GM23248 (cell line): ENCODE measurements around the gene COL15A1. TPM values are rescaled to one million over a fixed set of nuclear protein-coding genes. Genes with fewer than 3 reads are reported as not detected.

Experiments
- DNase-seq: peaks from one replicate; pipeline ENCODE4 v3.0.0-alpha.2; 2015
- H2AFZ ChIP-seq: fragments of 200-600 bp; sonication (generic); 2 replicates; pipeline ENCODE4 v1.6.1; 2016; ENCODE audit warnings: antibody characterized with exemption
- H3F3A ChIP-seq: fragments of 200-600 bp; sonication (generic); 2 replicates; pipeline ENCODE4 v1.6.1; 2016; ENCODE audit warnings: mild to moderate bottlenecking, antibody characterized with exemption, mixed run types; ENCODE audit not compliant: insufficient read depth
- H3K27ac ChIP-seq: fragments of 200-600 bp; sonication (generic); 2 replicates; pipeline ENCODE4 v1.5.1; 2016; ENCODE audit warnings: mild to moderate bottlenecking
- H3K27me3 ChIP-seq: fragments of 200-600 bp; sonication (generic); replicated peaks from 2 replicates; pipeline ENCODE4 v1.6.1; 2016; ENCODE audit warnings: mild to moderate bottlenecking; ENCODE audit not compliant: insufficient read depth
- H3K36me3 ChIP-seq: fragments of 200-600 bp; sonication (generic); 2 replicates; pipeline ENCODE4 v1.6.1; 2016; ENCODE audit warnings: low read depth, mild to moderate bottlenecking
- H3K4me1 ChIP-seq: fragments of 200-600 bp; sonication (generic); 2 replicates; pipeline ENCODE4 v1.6.1; 2016; ENCODE audit warnings: mild to moderate bottlenecking; ENCODE audit not compliant: insufficient read depth
- H3K4me2 ChIP-seq: fragments of 200-600 bp; sonication (generic); one replicate; pipeline ENCODE4 v1.6.1; 2016; ENCODE audit warnings: mild to moderate bottlenecking; ENCODE audit not compliant: unreplicated experiment
- H3K4me3 ChIP-seq: fragments of 200-600 bp; sonication (generic); 2 replicates; pipeline ENCODE4 v1.5.1; 2016; ENCODE audit warnings: mild to moderate bottlenecking
- H3K79me2 ChIP-seq: fragments of 200-600 bp; sonication (generic); 2 replicates; pipeline ENCODE4 v1.6.1; 2016; ENCODE audit warnings: mild to moderate bottlenecking; ENCODE audit not compliant: insufficient read depth
- H3K9ac ChIP-seq: fragments of 200-600 bp; sonication (generic); 2 replicates; pipeline ENCODE4 v1.6.1; 2016; ENCODE audit warnings: mild to moderate bottlenecking
- H3K9me2 ChIP-seq: fragments of 200-600 bp; sonication (generic); 2 replicates; pipeline ENCODE4 v1.6.1; 2016; ENCODE audit warnings: mixed run types, mild to moderate bottlenecking, moderate library complexity; ENCODE audit not compliant: insufficient read depth
- H3K9me3 ChIP-seq: fragments of 200-600 bp; sonication (generic); one replicate; pipeline ENCODE4 v1.6.1; 2017; ENCODE audit warnings: low read depth
- H4K20me1 ChIP-seq: fragments of 200-600 bp; sonication (generic); 2 replicates; pipeline ENCODE4 v1.6.0; 2016; ENCODE audit not compliant: insufficient read depth
- EZH2 ChIP-seq: fragments of 200-600 bp; sonication (generic); IDR thresholded peaks from 2 replicates; pipeline ENCODE4 v1.6.1; 2018; ENCODE audit warnings: antibody characterized with exemption, mild to moderate bottlenecking; ENCODE audit not compliant: insufficient read depth, poor library complexity, severe bottlenecking
- EZH2phosphoT487 ChIP-seq: fragments of 200-600 bp; sonication (generic); IDR thresholded peaks from 2 replicates; pipeline ENCODE4 v1.6.1; 2018; ENCODE audit warnings: antibody characterized with exemption, moderate library complexity, mild to moderate bottlenecking, low read depth; ENCODE audit not compliant: insufficient read depth
- WGBS, 2 experiments: methylation state at CpG; one replicate each; pipeline ENCODE4 v1.1.6; 2015 to 2017; ENCODE audit warnings: low lambda C conversion rate in 2 of 2, low coverage in 1 of 2; ENCODE audit errors: missing lambda C conversion rate in 2 of 2; 5-methylcytosine and 5-hydroxymethylcytosine counted together
- in situ Hi-C: fragments of 300-500 bp; cut with MboI; formaldehyde crosslinking; loops from 2 replicates; pipeline ENCODE4 v1.15.0; 2020
- polyA plus RNA-seq: library from polyadenylated mRNA; unstranded; fragments of >200 nt; fragmentation: Nextera tagmentation; extraction: Ambion mirVana; gene quantifications from 2 replicates; pipeline ENCODE4 v1.2.1, GENCODE V29; 2016
- total RNA-seq: library from RNA; depleted of rRNA; stranded (reverse); fragments of >200 nt; shearing (Covaris generic); gene quantifications from 2 replicates; pipeline ENCODE4 v1.2.3, GENCODE V29; 2014

COL15A1 gene
- total and polyA plus RNA-seq, 2 experiments from 2014 or later = 9.7 to 16.8 TPM

DNA sequence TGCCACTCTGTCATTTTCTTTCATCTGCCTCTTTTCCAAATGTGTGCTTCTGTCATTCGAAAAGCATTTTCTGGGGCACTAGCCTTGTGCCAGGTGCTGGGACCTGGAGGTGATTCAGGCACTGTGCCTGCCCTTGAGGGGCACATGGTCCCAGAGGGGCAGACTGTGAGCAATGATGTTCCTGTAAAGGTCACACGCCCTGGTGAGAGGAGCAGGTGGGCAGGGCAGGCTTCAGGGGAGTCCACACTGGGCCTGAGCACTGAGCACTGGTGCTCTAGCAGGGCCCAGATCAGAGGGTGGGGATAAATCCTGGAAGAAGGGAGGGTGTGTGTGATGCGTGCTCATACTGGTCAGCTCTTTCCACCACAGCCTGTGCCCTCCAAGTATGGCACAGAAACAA is 77.8 kb downstream of the COL15A1 start:
- Histone ChIP-seq H3K27ac (no peak overlapping the region), H2AFZ (no peak overlapping the region), H3K9me3 (no peaks in the 10 kb centered on the region), H3K4me3 (no peak overlapping the region), H4K20me1 (no peaks in the 10 kb centered on the region), H3K9ac (no peak overlapping the region), H3K9me2 (no peaks in the 10 kb centered on the region), H3F3A (peaks cover 28% of the 10 kb centered on the region), H3K79me2 (no peaks in the 10 kb centered on the region), H3K4me2 (no peak overlapping the region), H3K36me3 (no peaks in the 10 kb centered on the region), H3K4me1 (peaks cover 19% of the 10 kb centered on the region), H3K27me3 (no peaks in the 10 kb centered on the region)
- DNase-seq = no peak
- in situ Hi-C loops = loop anchor here (25.0 kb wide), 1 partner anchor 116 kb away; no protein-coding TSS in a partner anchor
- TF ChIP-seq EZH2phosphoT487 = no peak
- TF ChIP-seq EZH2 = no peak
- WGBS, 2 experiments = 97 to 98% methylated on average over 3 of the region's 3 CpGs

DNA sequence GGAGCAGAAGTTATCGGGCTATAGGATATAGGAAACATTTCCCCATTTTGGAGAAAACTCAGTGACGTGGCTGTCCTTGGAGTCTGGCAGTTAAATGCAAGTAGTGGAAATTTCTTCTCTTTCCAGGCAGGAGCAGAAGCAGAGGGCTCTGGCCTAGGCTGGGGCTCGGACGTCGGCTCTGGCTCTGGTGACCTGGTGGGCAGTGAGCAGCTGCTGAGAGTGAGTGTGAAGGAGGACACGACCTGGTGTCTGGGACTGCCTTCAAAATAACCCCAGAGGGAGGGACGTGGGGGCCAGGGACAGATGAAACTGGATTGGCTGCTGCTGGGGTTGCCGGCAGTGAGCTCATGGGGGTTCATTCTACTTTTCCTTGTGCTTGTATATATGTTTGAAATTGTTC is 79.5 kb downstream of the COL15A1 start:
- no peak overlapping the region for H3K9ac ChIP-seq

GRCh38 chr9:99023831-99024230 is 80.1 kb downstream of the COL15A1 start:
- peak; percentile 52 for DNase-seq
- no peak overlapping the region for H3K9ac ChIP-seq
- H3K9me3 ChIP-seq = no peaks in the 10 kb centered on the region
- no peak overlapping the region for H3K4me3 ChIP-seq
- no peaks in the 10 kb centered on the region for H3K27me3 ChIP-seq
- H4K20me1 ChIP-seq = no peaks in the 10 kb centered on the region
- H3K9me2 ChIP-seq = no peaks in the 10 kb centered on the region
- H3F3A ChIP-seq = peaks cover 19% of the 10 kb centered on the region
- WGBS, 2 experiments = 40 to 47% methylated on average over 1 of the region's 1 CpG
- peaks cover 21% of the 10 kb centered on the region for H3K4me1 ChIP-seq
- no peak for TF ChIP-seq EZH2
- no peak for TF ChIP-seq EZH2phosphoT487
- H3K36me3 ChIP-seq = no peaks in the 10 kb centered on the region
- H3K4me2 ChIP-seq = no peak overlapping the region
- no peak overlapping the region for H3K27ac ChIP-seq
- H2AFZ ChIP-seq = no peak overlapping the region
- no peaks in the 10 kb centered on the region for H3K79me2 ChIP-seq
- in situ Hi-C loops = loop anchor here (25.0 kb wide), 1 partner anchor 113 kb away; no protein-coding TSS in a partner anchor

More for the DNA sequence above, 79.5 kb downstream of the COL15A1 start:
- no peaks in the 10 kb centered on the region for H3K27me3 ChIP-seq
- 92 to 93% methylated on average over 8 of the region's 8 CpGs for WGBS, 2 experiments
- no peaks in the 10 kb centered on the region for H3K79me2 ChIP-seq
- no peak overlapping the region for H3K4me2 ChIP-seq
- no peak overlapping the region for H2AFZ ChIP-seq
- H3F3A ChIP-seq = peaks cover 24% of the 10 kb centered on the region
- in situ Hi-C loops = loop anchor here (25.0 kb wide), 1 partner anchor 114 kb away; no protein-coding TSS in a partner anchor
- no peaks in the 10 kb centered on the region for H3K9me3 ChIP-seq
- no peak overlapping the region for H3K27ac ChIP-seq
- DNase-seq = no peak
- TF ChIP-seq EZH2 (no peak), EZH2phosphoT487 (no peak)
- no peaks in the 10 kb centered on the region for H3K9me2 ChIP-seq
- H3K36me3 ChIP-seq = no peaks in the 10 kb centered on the region
- peaks cover 19% of the 10 kb centered on the region for H3K4me1 ChIP-seq
- no peaks in the 10 kb centered on the region for H4K20me1 ChIP-seq
- no peak overlapping the region for H3K4me3 ChIP-seq

GRCh38 chr9:99024959-99025358 is 81.3 kb downstream of the COL15A1 start:
- H3K4me3 ChIP-seq = no peak overlapping the region
- H4K20me1 ChIP-seq = no peaks in the 10 kb centered on the region
- no peak for DNase-seq
- TF ChIP-seq EZH2phosphoT487 = no peak
- TF ChIP-seq EZH2 = no peak
- peaks cover 20% of the 10 kb centered on the region for H3F3A ChIP-seq
- H3K9ac ChIP-seq = no peak overlapping the region
- no peaks in the 10 kb centered on the region for H3K36me3 ChIP-seq
- no peaks in the 10 kb centered on the region for H3K9me3 ChIP-seq
- H3K9me2 ChIP-seq = no peaks in the 10 kb centered on the region
- WGBS, 2 experiments = 87 to 91% methylated on average over 6 of the region's 6 CpGs
- no peak overlapping the region for H3K27ac ChIP-seq
- in situ Hi-C loops = loop anchor here (25.0 kb wide), 1 partner anchor 112 kb away; no protein-coding TSS in a partner anchor
- no peak overlapping the region for H3K4me2 ChIP-seq
- H3K79me2 ChIP-seq = no peaks in the 10 kb centered on the region
- peaks cover 25% of the 10 kb centered on the region for H3K4me1 ChIP-seq
- H2AFZ ChIP-seq = no peak overlapping the region
- no peaks in the 10 kb centered on the region for H3K27me3 ChIP-seq

- Histone ChIP-seq H3F3A (peaks cover 18% of the 10 kb centered on the region), H3K27me3 (no peaks in the 10 kb centered on the region), H3K36me3 (no peaks in the 10 kb centered on the region), H3K4me2 (no peak overlapping the region), H3K9ac (no peak overlapping the region), H3K9me2 (no peaks in the 10 kb centered on the region), H3K4me3 (no peak overlapping the region), H2AFZ (no peak overlapping the region), H3K9me3 (no peaks in the 10 kb centered on the region), H3K27ac (no peak overlapping the region), H4K20me1 (no peaks in the 10 kb centered on the region), H3K79me2 (no peaks in the 10 kb centered on the region), H3K4me1 (peaks cover 24% of the 10 kb centered on the region)
- no peak for DNase-seq
- TF ChIP-seq EZH2phosphoT487 = no peak
- TF ChIP-seq EZH2 = no peak
- 94 to 95% methylated on average over 6 of the region's 6 CpGs for WGBS, 2 experiments
- in situ Hi-C loops = no loop called here
These were observed 82.0 kb downstream of the COL15A1 start for GRCh38 chr9:99025616-99026270.
